SK-N-SH treated with all-trans-retinoic acid at 6 μM for 48 hours (cell line): ENCODE data around the gene ZNF160.

Experiments used
- ARNTL ChIP-seq: fragments of 450-650 bp; formaldehyde crosslinking; IDR thresholded peaks from 2 replicates; pipeline ENCODE4 v1.5.0; 2020; ENCODE audit warnings: low read depth, mild to moderate bottlenecking, moderate library complexity, borderline replicate concordance
- TOX ChIP-seq: fragments of 250-450 bp; sonication (Bioruptor Pico); IDR thresholded peaks from 2 replicates; pipeline ENCODE4 v1.8.0; 2021; ENCODE audit warnings: mild to moderate bottlenecking, moderate library complexity, borderline replicate concordance
- ZFP3 ChIP-seq: fragments of 250-450 bp; sonication (Bioruptor Pico); IDR thresholded peaks from 2 replicates; pipeline ENCODE4 v1.5.0; 2020; ENCODE audit warnings: mild to moderate bottlenecking, moderate library complexity
- TF ChIP-seq, protein P1 (sequence below): fragments of 250-450 bp; sonication (Bioruptor Pico); IDR thresholded peaks from 2 replicates; pipeline ENCODE4 v1.5.0; 2020; ENCODE audit warnings: mild to moderate bottlenecking, moderate library complexity
- TF ChIP-seq, protein P2 (sequence below): fragments of 250-450 bp; sonication (Bioruptor Pico); IDR thresholded peaks from 2 replicates; pipeline ENCODE4 v1.5.1; 2020; ENCODE audit warnings: low read depth, mild to moderate bottlenecking, moderate library complexity

DNA sequence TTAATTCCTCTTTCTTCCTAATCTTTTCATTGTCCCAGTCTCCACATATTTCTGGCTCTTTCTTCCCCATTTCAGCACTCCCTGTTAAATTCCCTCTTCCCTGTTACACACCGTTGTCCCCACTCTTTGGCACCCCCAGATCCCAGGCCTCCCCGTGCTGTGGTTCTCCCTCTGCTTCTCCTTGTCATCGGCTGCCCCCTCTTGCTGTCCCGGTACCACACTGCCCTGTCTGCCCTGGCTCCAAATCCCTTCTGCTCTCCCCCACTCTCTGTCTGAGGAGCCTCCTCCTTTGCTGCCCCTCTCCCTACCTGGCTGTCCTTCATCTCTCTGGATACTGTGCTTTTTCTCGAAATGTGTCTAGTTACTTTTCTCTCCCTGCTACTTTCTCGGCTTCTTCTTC lies 28.5 kb upstream of the ZNF160 start:
- TF ChIP-seq, protein P1, sequence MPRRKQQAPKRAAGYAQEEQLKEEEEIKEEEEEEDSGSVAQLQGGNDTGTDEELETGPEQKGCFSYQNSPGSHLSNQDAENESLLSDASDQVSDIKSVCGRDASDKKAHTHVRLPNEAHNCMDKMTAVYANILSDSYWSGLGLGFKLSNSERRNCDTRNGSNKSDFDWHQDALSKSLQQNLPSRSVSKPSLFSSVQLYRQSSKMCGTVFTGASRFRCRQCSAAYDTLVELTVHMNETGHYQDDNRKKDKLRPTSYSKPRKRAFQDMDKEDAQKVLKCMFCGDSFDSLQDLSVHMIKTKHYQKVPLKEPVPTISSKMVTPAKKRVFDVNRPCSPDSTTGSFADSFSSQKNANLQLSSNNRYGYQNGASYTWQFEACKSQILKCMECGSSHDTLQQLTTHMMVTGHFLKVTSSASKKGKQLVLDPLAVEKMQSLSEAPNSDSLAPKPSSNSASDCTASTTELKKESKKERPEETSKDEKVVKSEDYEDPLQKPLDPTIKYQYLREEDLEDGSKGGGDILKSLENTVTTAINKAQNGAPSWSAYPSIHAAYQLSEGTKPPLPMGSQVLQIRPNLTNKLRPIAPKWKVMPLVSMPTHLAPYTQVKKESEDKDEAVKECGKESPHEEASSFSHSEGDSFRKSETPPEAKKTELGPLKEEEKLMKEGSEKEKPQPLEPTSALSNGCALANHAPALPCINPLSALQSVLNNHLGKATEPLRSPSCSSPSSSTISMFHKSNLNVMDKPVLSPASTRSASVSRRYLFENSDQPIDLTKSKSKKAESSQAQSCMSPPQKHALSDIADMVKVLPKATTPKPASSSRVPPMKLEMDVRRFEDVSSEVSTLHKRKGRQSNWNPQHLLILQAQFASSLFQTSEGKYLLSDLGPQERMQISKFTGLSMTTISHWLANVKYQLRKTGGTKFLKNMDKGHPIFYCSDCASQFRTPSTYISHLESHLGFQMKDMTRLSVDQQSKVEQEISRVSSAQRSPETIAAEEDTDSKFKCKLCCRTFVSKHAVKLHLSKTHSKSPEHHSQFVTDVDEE (CRISPR knock-in tag): no peak
- TF ChIP-seq TOX (CRISPR knock-in tag): no peak
- TF ChIP-seq ARNTL (CRISPR knock-in tag): no peak
- TF ChIP-seq ZFP3 (CRISPR knock-in tag): no peak
- TF ChIP-seq, protein P2, sequence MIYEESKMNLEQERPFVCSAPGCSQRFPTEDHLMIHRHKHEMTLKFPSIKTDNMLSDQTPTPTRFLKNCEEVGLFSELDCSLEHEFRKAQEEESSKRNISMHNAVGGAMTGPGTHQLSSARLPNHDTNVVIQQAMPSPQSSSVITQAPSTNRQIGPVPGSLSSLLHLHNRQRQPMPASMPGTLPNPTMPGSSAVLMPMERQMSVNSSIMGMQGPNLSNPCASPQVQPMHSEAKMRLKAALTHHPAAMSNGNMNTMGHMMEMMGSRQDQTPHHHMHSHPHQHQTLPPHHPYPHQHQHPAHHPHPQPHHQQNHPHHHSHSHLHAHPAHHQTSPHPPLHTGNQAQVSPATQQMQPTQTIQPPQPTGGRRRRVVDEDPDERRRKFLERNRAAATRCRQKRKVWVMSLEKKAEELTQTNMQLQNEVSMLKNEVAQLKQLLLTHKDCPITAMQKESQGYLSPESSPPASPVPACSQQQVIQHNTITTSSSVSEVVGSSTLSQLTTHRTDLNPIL (CRISPR knock-in tag): no peak
